ENCODE measurements around the gene TTC9C. TPM values are rescaled to one million over a fixed set of nuclear protein-coding genes. Genes with fewer than 3 reads are reported as not detected.

Gene TTC9C
- polyA plus RNA-seq, 2 of the 4 experiments (the other 2 are of a cell fraction) = 33.5 to 42.6 TPM

- DNase-seq (ENCODE audit: low read depth in 1 of 2, low spot score in 1 of 2) (no peak), FAIRE-seq (no peak), ATAC-seq (no peak)
- Histone ChIP-seq H3K4me3 (peak overlapping the region; percentile 41), H3K9me3 (no peaks in the 10 kb centered on the region), H3K4me1 (peaks cover 45% of the 10 kb centered on the region), H3K27ac (peak overlapping the region; percentile 79 to 91), H3K4me2 (peak overlapping the region; percentile 89)
- ChIA-PET POLR2A (interaction anchor here (0.6 to 6.1 kb wide), 14 partner anchors 9 to 147 kb away, joined by 3 to 64 read pairs (median 4); partner anchors contain the start of genes B3GAT3, C11orf98, CSKMT and HNRNPUL2), CTCF (interaction anchor here (0.6 to 5.3 kb wide), 11 partner anchors 8 to 78 kb away, joined by 3 to 37 read pairs (median 4); partner anchors contain the start of genes HNRNPUL2, LBHD1, TTC9C and UQCC3)
- 80% methylated on average over 7 of the region's 7 CpGs for whole genome bisulfite sequencing (ENCODE audit: missing lambda C conversion rate)
- TF ChIP-seq BHLHE40 (IDR thresholded peaks at IDR 0.05; ENCODE audit: low read depth, low read length) = no peak
- TF ChIP-seq PBX3 (IDR thresholded peaks at IDR 0.05) = no peak
- no peak for TF ChIP-seq TP53 (CRISPR knock-in tag; IDR thresholded peaks at IDR 0.05)
- no peak for TF ChIP-seq HDAC2 (IDR thresholded peaks at IDR 0.05)
- TF ChIP-seq CBX8 (IDR thresholded peaks at IDR 0.05) = no peak
- no peak for TF ChIP-seq FOXS1 (CRISPR knock-in tag; IDR thresholded peaks at IDR 0.05)
- TF ChIP-seq GATA3 (IDR thresholded peaks at IDR 0.05; ENCODE audit: borderline replicate concordance) = no peak
- no peak for TF ChIP-seq CHD2 (IDR thresholded peaks at IDR 0.05; ENCODE audit: low read length, partially characterized antibody)
- no peak for TF ChIP-seq ESRRA (IDR thresholded peaks at IDR 0.05; ENCODE audit: borderline replicate concordance, low read length)
- TF ChIP-seq ATOH8 (CRISPR knock-in tag; IDR thresholded peaks at IDR 0.05; ENCODE audit: low read depth) = no peak
Measured at GRCh38 chr11:62708793-62709192, 19.5 kb upstream of the TTC9C start.

- Histone ChIP-seq H3K4me3 (peak overlapping the region; percentile 41), H3K9me3 (no peaks in the 10 kb centered on the region), H3K4me2 (peak overlapping the region; percentile 89), H3K4me1 (peaks cover 51% of the 10 kb centered on the region), H3K27ac (peak overlapping the region; percentile 79 to 91)
- peak; percentile 71 to 84 for ATAC-seq
- DNase-seq (ENCODE audit: low read depth in 1 of 2, low spot score in 1 of 2) = peak; percentile 94 to 98
- FAIRE-seq = no peak
- WGBS (ENCODE audit: missing lambda C conversion rate) = 11% methylated on average over 47 of the region's 47 CpGs
- CTCF ChIA-PET = interaction anchor here (0.6 to 5.3 kb wide), 12 partner anchors 9 to 330 kb away, joined by 3 to 37 read pairs (median 4); partner anchors contain the start of genes LBHD1, TMEM179B and UQCC3
- POLR2A ChIA-PET = interaction anchor here (0.6 to 6.1 kb wide), 14 partner anchors 9 to 147 kb away, joined by 3 to 64 read pairs (median 4); partner anchors contain the start of genes B3GAT3, C11orf98, CSKMT and HNRNPUL2
- TF ChIP-seq E2F6 (IDR thresholded peaks at IDR 0.05; ENCODE audit: borderline replicate concordance, low read depth) (no peak), JUNB (IDR thresholded peaks at IDR 0.05) (no peak), TP53 (CRISPR knock-in tag; IDR thresholded peaks at IDR 0.05) (no peak), RAD21 (conservative IDR thresholded peaks at IDR 0.05 in 1 of 2, IDR thresholded peaks at IDR 0.05 in 1 of 2) (no peak), ELK1 (IDR thresholded peaks at IDR 0.05; ENCODE audit: low read depth, low read length) (no peak), NR3C1 (IDR thresholded peaks at IDR 0.05) (no peak), TFCP2L1 (CRISPR knock-in tag; IDR thresholded peaks at IDR 0.05) (no peak), CBX8 (IDR thresholded peaks at IDR 0.05) (no peak), CHD4 (IDR thresholded peaks at IDR 0.05; ENCODE audit: borderline replicate concordance) (no peak), HMGXB4 (CRISPR knock-in tag; IDR thresholded peaks at IDR 0.05; ENCODE audit: borderline replicate concordance) (no peak), HOXB13 (CRISPR knock-in tag; IDR thresholded peaks at IDR 0.05; ENCODE audit: low read depth) (peak; percentile 66; the same call in 1 of the 2 replicates), ATOH8 (CRISPR knock-in tag; IDR thresholded peaks at IDR 0.05; ENCODE audit: low read depth) (no peak), NPAS2 (CRISPR knock-in tag; IDR thresholded peaks at IDR 0.05; ENCODE audit: borderline replicate concordance) (no peak), PBX3 (IDR thresholded peaks at IDR 0.05) (peak; percentile 35), FOSL2 (IDR thresholded peaks at IDR 0.05) (no peak), FOSL2 (CRISPR knock-in tag; IDR thresholded peaks at IDR 0.05) (no peak), FOSB (CRISPR knock-in tag; IDR thresholded peaks at IDR 0.05) (no peak), MAZ (IDR thresholded peaks at IDR 0.05; ENCODE audit: borderline replicate concordance, low read depth, low read length) (no peak), RFX5 (IDR thresholded peaks at IDR 0.05) (no peak), ZFP36 (IDR thresholded peaks at IDR 0.05; ENCODE audit: borderline replicate concordance, partially characterized antibody) (no peak), CBX2 (IDR thresholded peaks at IDR 0.05; ENCODE audit: borderline replicate concordance, low read depth) (no peak), NFE2L2 (conservative IDR thresholded peaks at IDR 0.05; ENCODE audit: low read length) (no peak)
Measured at GRCh38 chr11:62709247-62710000, 18.9 kb upstream of the TTC9C start.

Measured in A549 (cell line).